NCI-H146 treated with DMSO at 0.1 percent for 48 hours (cell line): ENCODE results near the gene PF4V1.

Experiments used
- DNase-seq: peaks from one replicate; lab custom pipeline; 2025; ENCODE audit not compliant: unreplicated experiment; lab: John Stamatoyannopoulos, UW

PF4V1 gene

GRCh38 chr4:73844806-73845205 lies 8.3 kb upstream of the PF4V1 start:
- no peak for DNase-seq

- DNase-seq, result no peak
Measured at GRCh38 chr4:73847526-73848182, 5.4 kb upstream of the PF4V1 start.

GRCh38 chr4:73848183-73848777 lies 4.8 kb upstream of the PF4V1 start:
- no peak for DNase-seq

- no peak for DNase-seq
Measured at GRCh38 chr4:73850261-73850970, 2.7 kb upstream of the PF4V1 start.

- no peak for DNase-seq
Measured at GRCh38 chr4:73851293-73851692, 1.8 kb upstream of the PF4V1 start.

- DNase-seq, result no peak
Measured at GRCh38 chr4:73852771-73853170, 325 bp upstream of the PF4V1 start.

GRCh38 chr4:73853718-73854473 lies 800 bp downstream of the PF4V1 start:
- no peak for DNase-seq

GRCh38 chr4:73855406-73855805 lies 2.3 kb downstream of the PF4V1 start:
- DNase-seq, result no peak

GRCh38 chr4:73856518-73856917 lies 3.4 kb downstream of the PF4V1 start:
- DNase-seq, result no peak

GRCh38 chr4:73859614-73860088 lies 6.6 kb downstream of the PF4V1 start:
- DNase-seq, result no peak

GRCh38 chr4:73860181-73860580 lies 7.1 kb downstream of the PF4V1 start:
- no peak for DNase-seq

GRCh38 chr4:73860917-73861316 lies 7.8 kb downstream of the PF4V1 start:
- no peak for DNase-seq

GRCh38 chr4:73862322-73862721 lies 9.2 kb downstream of the PF4V1 start:
- DNase-seq, result no peak

- DNase-seq, result no peak
Measured at GRCh38 chr4:73864365-73864764, 11.3 kb downstream of the PF4V1 start.

GRCh38 chr4:73864961-73865360 lies 11.9 kb downstream of the PF4V1 start:
- DNase-seq, result no peak

- DNase-seq, result no peak
Measured at GRCh38 chr4:73865431-73866096, 12.5 kb downstream of the PF4V1 start.

- DNase-seq, result no peak
Measured at GRCh38 chr4:73866246-73866645, 13.2 kb downstream of the PF4V1 start.

- DNase-seq, result no peak
Measured at GRCh38 chr4:73867783-73868182, 14.7 kb downstream of the PF4V1 start.

- DNase-seq, result no peak
Measured at GRCh38 chr4:73868206-73869129, 15.4 kb downstream of the PF4V1 start.
